CD4-positive, alpha-beta memory T cell (primary cell): ENCODE measurements around the gene PITX2. TPM values are rescaled to one million over a fixed set of nuclear protein-coding genes. Genes with fewer than 3 reads are reported as not detected.

ENCODE experiments used
- CTCF ChIA-PET: fragments of 350-600 bp; sonication (Branson Sonifier 250); formaldehyde crosslinking; loops from one replicate; lab custom pipeline; 2021; ENCODE audit warnings: inconsistent platforms; ENCODE audit not compliant: partially characterized antibody; lab: Charles Lee
- POLR2A ChIA-PET: fragments of 350-600 bp; sonication (Branson Sonifier 250); formaldehyde crosslinking; loops from one replicate; lab custom pipeline; 2021; ENCODE audit not compliant: partially characterized antibody; lab: Charles Lee
- DNase-seq, 5 donors: peaks; one replicate each; pipeline versions ENCODE4 v3.0.0 to v3.0.0-alpha.2; 2020 to 2022; ENCODE audit warnings: mixed read lengths in 1 of 5
- H3K27ac ChIP-seq: one replicate; pipeline ENCODE4 v1.7.0; 2013; ENCODE audit warnings: low read depth, low read length
- H3K27me3 ChIP-seq: 2 replicates; pipeline ENCODE4 v1.7.0; 2013; ENCODE audit warnings: mild to moderate bottlenecking, low read length, moderate library complexity; ENCODE audit not compliant: insufficient read depth
- H3K36me3 ChIP-seq: 2 replicates; pipeline ENCODE4 v1.7.0; 2013; ENCODE audit warnings: mild to moderate bottlenecking, low read length, moderate library complexity; ENCODE audit not compliant: insufficient read depth
- H3K4me1 ChIP-seq: 2 replicates; pipeline ENCODE4 v1.7.0; 2013; ENCODE audit warnings: mild to moderate bottlenecking, low read length, moderate library complexity; ENCODE audit not compliant: insufficient read depth
- H3K4me3 ChIP-seq, 2 donors: one replicate each; pipeline ENCODE4 v1.7.0; 2013; ENCODE audit warnings: low read length in 2 of 2, mild to moderate bottlenecking in 1 of 2
- H3K9me3 ChIP-seq, 2 donors: one replicate each; pipeline ENCODE4 v1.7.0; 2013; ENCODE audit warnings: low read length in 2 of 2, control low read depth in 1 of 2; ENCODE audit not compliant: control insufficient read depth in 1 of 2
- H3K27ac Mint-ChIP-seq, 7 donors: one replicate each; pipeline ENCODE4 v1.8.0; 2020 to 2021; ENCODE audit warnings: mixed read lengths in 7 of 7, mild to moderate bottlenecking in 6 of 7, inconsistent platforms in 3 of 7, moderate library complexity in 3 of 7
- H3K27me3 Mint-ChIP-seq, 2 donors: one replicate each; pipeline ENCODE4 v1.8.0; 2020 to 2021; ENCODE audit warnings: mixed read lengths in 2 of 2
- H3K36me3 Mint-ChIP-seq, 2 donors: one replicate each; pipeline ENCODE4 v1.8.0; 2020 to 2021; ENCODE audit warnings: mixed read lengths in 2 of 2, inconsistent platforms in 1 of 2, mild to moderate bottlenecking in 1 of 2
- H3K4me1 Mint-ChIP-seq, 4 donors: one replicate each; pipeline ENCODE4 v1.8.0; 2020 to 2021; ENCODE audit warnings: mixed read lengths in 4 of 4, mild to moderate bottlenecking in 1 of 4
- H3K4me3 Mint-ChIP-seq, 8 donors: one replicate each; pipeline ENCODE4 v1.8.0; 2020 to 2021; ENCODE audit warnings: mixed read lengths in 8 of 8, mild to moderate bottlenecking in 7 of 8, moderate library complexity in 6 of 8, inconsistent platforms in 3 of 8
- H3K9me3 Mint-ChIP-seq, 8 donors: one replicate each; pipeline ENCODE4 v1.8.0; 2020 to 2021; ENCODE audit warnings: mixed read lengths in 8 of 8, mild to moderate bottlenecking in 5 of 8, inconsistent platforms in 3 of 8, moderate library complexity in 1 of 8
- intact Hi-C: fragments of 100-400 bp; cut with micrococcal nuclease; formaldehyde crosslinking; loops from one replicate; pipeline ENCODE4 v1.15.1; 2023
- polyA plus RNA-seq, 2 donors: library from polyadenylated mRNA; unstranded; fragments of 300-500 nt; fragmentation: Illumina TruSeq; gene quantifications; one replicate each; pipeline ENCODE4 v1.2.3, GENCODE V29; 2021
- total RNA-seq, 2 experiments: library from RNA; stranded (reverse); gene quantifications; one replicate each; pipeline ENCODE4 v1.2.3, GENCODE V29; 2021

Gene PITX2
- total and polyA plus RNA-seq, 4 experiments from 2014 or later = not detected

GRCh38 chr4:110640576-110640975, 17.7 kb upstream of the PITX2 start:
- ChIA-PET POLR2A (no interaction called here), CTCF (no interaction called here)
- peaks cover 0 to 46% (median 27%) of the 10 kb centered on the region in 8 donors for H3K9me3 Mint-ChIP-seq
- peaks cover 0 to 2% (median 0%) of the 10 kb centered on the region in 4 donors for H3K4me1 Mint-ChIP-seq
- peaks cover 0 to 2% of the 10 kb centered on the region in 2 donors for H3K36me3 Mint-ChIP-seq
- Histone ChIP-seq H3K27me3 (peaks cover 48% of the 10 kb centered on the region), H3K36me3 (no peaks in the 10 kb centered on the region), H3K9me3 (no peaks in the 10 kb centered on the region), H3K4me3 (no peak overlapping the region), H3K27ac (no peak overlapping the region), H3K4me1 (no peaks in the 10 kb centered on the region)
- no peak overlapping the region for H3K27ac Mint-ChIP-seq
- DNase-seq = no peak
- H3K27me3 Mint-ChIP-seq = peaks cover 53 to 59% of the 10 kb centered on the region in 2 donors
- intact Hi-C loops = no loop called here
- no peak overlapping the region for H3K4me3 Mint-ChIP-seq

GRCh38 chr4:110639207-110640090, 16.6 kb upstream of the PITX2 start:
- intact Hi-C loops = no loop called here
- no peak overlapping the region for H3K4me3 Mint-ChIP-seq
- H3K27me3 ChIP-seq = peaks cover 53% of the 10 kb centered on the region

GRCh38 chr4:110638089-110638746, 15.3 kb upstream of the PITX2 start:
- Histone ChIP-seq H3K27ac (no peak overlapping the region), H3K4me3 (no peak overlapping the region), H3K27me3 (peaks cover 61% of the 10 kb centered on the region), H3K9me3 (no peaks in the 10 kb centered on the region), H3K36me3 (no peaks in the 10 kb centered on the region), H3K4me1 (no peaks in the 10 kb centered on the region)
- POLR2A ChIA-PET = no interaction called here
- CTCF ChIA-PET = no interaction called here
- intact Hi-C loops = no loop called here
- peaks cover 0 to 56% (median 35%) of the 10 kb centered on the region in 8 donors for H3K9me3 Mint-ChIP-seq
- H3K27ac Mint-ChIP-seq = peak overlapping the region in 2 of 7 donors; percentile 17 to 65
- H3K4me1 Mint-ChIP-seq = peaks cover 1 to 5% (median 2%) of the 10 kb centered on the region in 4 donors
- peak overlapping the region in 1 of 8 donors; percentile 58 for H3K4me3 Mint-ChIP-seq
- H3K36me3 Mint-ChIP-seq = peaks cover 0 to 2% of the 10 kb centered on the region in 2 donors
- peaks cover 60 to 69% of the 10 kb centered on the region in 2 donors for H3K27me3 Mint-ChIP-seq
- no peak for DNase-seq

More at GRCh38 chr4:110639207-110640090, 16.6 kb upstream of the PITX2 start:
- ChIA-PET CTCF (no interaction called here), POLR2A (no interaction called here)
- H3K4me1 ChIP-seq = no peaks in the 10 kb centered on the region
- Mint-ChIP-seq H3K27ac (peak overlapping the region in 1 of 7 donors; percentile 35), H3K27me3 (peaks cover 57 to 65% of the 10 kb centered on the region in 2 donors), H3K36me3 (peaks cover 0 to 2% of the 10 kb centered on the region in 2 donors), H3K4me1 (peaks cover 0 to 2% (median under 1%) of the 10 kb centered on the region in 4 donors), H3K9me3 (peaks cover 0 to 54% (median 34%) of the 10 kb centered on the region in 8 donors)
- no peak for DNase-seq
- H3K27ac ChIP-seq = no peak overlapping the region
- H3K36me3 ChIP-seq = no peaks in the 10 kb centered on the region
- no peaks in the 10 kb centered on the region for H3K9me3 ChIP-seq
- H3K4me3 ChIP-seq = no peak overlapping the region

GRCh38 chr4:110637408-110638088, 14.7 kb upstream of the PITX2 start:
- Mint-ChIP-seq H3K9me3 (peaks cover 0 to 58% (median 36%) of the 10 kb centered on the region in 8 donors), H3K4me1 (peaks cover 1 to 11% (median 4%) of the 10 kb centered on the region in 4 donors), H3K4me3 (peak overlapping the region in 3 of 8 donors; percentile 5 to 58 (median 25)), H3K36me3 (peaks cover 0 to 2% of the 10 kb centered on the region in 2 donors), H3K27me3 (peaks cover 61 to 70% of the 10 kb centered on the region in 2 donors), H3K27ac (peak overlapping the region in 4 of 7 donors; percentile 17 to 81 (median 36))
- Histone ChIP-seq H3K4me3 (no peak overlapping the region), H3K9me3 (no peaks in the 10 kb centered on the region), H3K4me1 (no peaks in the 10 kb centered on the region), H3K27me3 (peaks cover 65% of the 10 kb centered on the region), H3K27ac (no peak overlapping the region), H3K36me3 (no peaks in the 10 kb centered on the region)
- ChIA-PET POLR2A (no interaction called here), CTCF (no interaction called here)
- no peak for DNase-seq
- intact Hi-C loops = no loop called here

GRCh38 chr4:110636680-110637407, 14.0 kb upstream of the PITX2 start:
- peaks cover 0 to 2% of the 10 kb centered on the region in 2 donors for H3K36me3 Mint-ChIP-seq
- H3K4me1 Mint-ChIP-seq = peaks cover 3 to 16% (median 6%) of the 10 kb centered on the region in 4 donors
- Histone ChIP-seq H3K36me3 (no peaks in the 10 kb centered on the region), H3K4me3 (no peak overlapping the region), H3K27me3 (peaks cover 64% of the 10 kb centered on the region), H3K9me3 (no peaks in the 10 kb centered on the region), H3K4me1 (peaks cover 2% of the 10 kb centered on the region), H3K27ac (no peak overlapping the region)
- no peak overlapping the region for H3K4me3 Mint-ChIP-seq
- H3K27ac Mint-ChIP-seq = peak overlapping the region in 1 of 7 donors; percentile 32
- no peak for DNase-seq
- peaks cover 0 to 58% (median 37%) of the 10 kb centered on the region in 8 donors for H3K9me3 Mint-ChIP-seq
- ChIA-PET CTCF (no interaction called here), POLR2A (no interaction called here)
- intact Hi-C loops = no loop called here
- peaks cover 62 to 71% of the 10 kb centered on the region in 2 donors for H3K27me3 Mint-ChIP-seq

GRCh38 chr4:110636171-110636679, 13.3 kb upstream of the PITX2 start:
- Mint-ChIP-seq H3K27ac (no peak overlapping the region), H3K4me3 (no peak overlapping the region), H3K9me3 (peaks cover 0 to 57% (median 37%) of the 10 kb centered on the region in 8 donors), H3K27me3 (peaks cover 60 to 72% of the 10 kb centered on the region in 2 donors), H3K4me1 (peaks cover 3 to 21% (median 10%) of the 10 kb centered on the region in 4 donors), H3K36me3 (peaks cover 0 to 2% of the 10 kb centered on the region in 2 donors)
- H3K27me3 ChIP-seq = peaks cover 64% of the 10 kb centered on the region
- DNase-seq = no peak
- H3K9me3 ChIP-seq = no peaks in the 10 kb centered on the region
- ChIA-PET CTCF (no interaction called here), POLR2A (no interaction called here)
- H3K4me3 ChIP-seq = no peak overlapping the region
- no peaks in the 10 kb centered on the region for H3K36me3 ChIP-seq
- peaks cover 5% of the 10 kb centered on the region for H3K4me1 ChIP-seq
- intact Hi-C loops = no loop called here
- H3K27ac ChIP-seq = no peak overlapping the region
